PFSK-1 (cell line): ENCODE measurements around the gene MPO.

ENCODE experiments used
- FOXP2 ChIP-seq: optimal IDR thresholded peaks from 2 replicates; pipeline ENCODE3; 2011; ENCODE audit warnings: borderline replicate concordance, control low read depth, inconsistent platforms; ENCODE audit not compliant: insufficient read depth; ENCODE audit errors: extremely low read length, extremely low read depth
- POLR2AphosphoS5 ChIP-seq: IDR thresholded peaks from 2 replicates; pipeline ENCODE4 v1.6.1; 2012; ENCODE audit warnings: low read depth, mild to moderate bottlenecking, control low read depth, low read length, moderate library complexity
- REST ChIP-seq, 2 experiments: IDR thresholded peaks; 2 replicates each; pipeline versions ENCODE4 v1.6.1 to v1.8.0; 2011 to 2012; ENCODE audit warnings: low read depth in 2 of 2, low read length in 2 of 2, control low read depth in 1 of 2, inconsistent platforms in 1 of 2, mild to moderate bottlenecking in 1 of 2, moderate library complexity in 1 of 2; ENCODE audit not compliant: insufficient read depth in 1 of 2
- SIN3A ChIP-seq: IDR thresholded peaks from 2 replicates; pipeline ENCODE4 v1.6.1; 2012; ENCODE audit warnings: mild to moderate bottlenecking, low read length, moderate library complexity, borderline replicate concordance; ENCODE audit not compliant: insufficient read depth
- TAF1 ChIP-seq: IDR thresholded peaks from 2 replicates; pipeline ENCODE4 v1.6.1; 2012; ENCODE audit warnings: low read length, control low read depth, borderline replicate concordance; ENCODE audit not compliant: insufficient read depth

The MPO gene

GRCh38 chr17:58311429-58311894 lies 30.7 kb upstream of the MPO start:
- TF ChIP-seq REST (IDR thresholded peaks at IDR 0.05; ENCODE audit: insufficient read depth in 1 of 2, low read depth in 2 of 2, low read length in 2 of 2) = no peak
- no peak for TF ChIP-seq TAF1
- TF ChIP-seq SIN3A = no peak
- no peak for TF ChIP-seq FOXP2
- TF ChIP-seq POLR2AphosphoS5 = no peak

GRCh38 chr17:58310511-58311428 lies 30.0 kb upstream of the MPO start:
- no peak for TF ChIP-seq FOXP2
- no peak for TF ChIP-seq REST (IDR thresholded peaks at IDR 0.05; ENCODE audit: insufficient read depth in 1 of 2, low read depth in 2 of 2, low read length in 2 of 2)
- TF ChIP-seq SIN3A = no peak
- TF ChIP-seq POLR2AphosphoS5 = no peak

- no peak for TF ChIP-seq POLR2AphosphoS5
Measured at GRCh38 chr17:58309918-58310259, 29.2 kb upstream of the MPO start.

GRCh38 chr17:58308985-58309917 lies 28.5 kb upstream of the MPO start:
- TF ChIP-seq POLR2AphosphoS5 = no peak
- TF ChIP-seq SIN3A = no peak
- TF ChIP-seq REST (IDR thresholded peaks at IDR 0.05; ENCODE audit: insufficient read depth in 1 of 2, low read depth in 2 of 2, low read length in 2 of 2) = no peak
- no peak for TF ChIP-seq FOXP2
- TF ChIP-seq TAF1 = no peak

- TF ChIP-seq TAF1 = no peak
- no peak for TF ChIP-seq POLR2AphosphoS5
Measured at GRCh38 chr17:58308173-58308984, 27.6 kb upstream of the MPO start.
